ENCODE data around the gene AZU1.

GRCh38 chr19:802498-803098, 25.0 kb upstream of the AZU1 start:
- TF ChIP-seq, protein P1, sequence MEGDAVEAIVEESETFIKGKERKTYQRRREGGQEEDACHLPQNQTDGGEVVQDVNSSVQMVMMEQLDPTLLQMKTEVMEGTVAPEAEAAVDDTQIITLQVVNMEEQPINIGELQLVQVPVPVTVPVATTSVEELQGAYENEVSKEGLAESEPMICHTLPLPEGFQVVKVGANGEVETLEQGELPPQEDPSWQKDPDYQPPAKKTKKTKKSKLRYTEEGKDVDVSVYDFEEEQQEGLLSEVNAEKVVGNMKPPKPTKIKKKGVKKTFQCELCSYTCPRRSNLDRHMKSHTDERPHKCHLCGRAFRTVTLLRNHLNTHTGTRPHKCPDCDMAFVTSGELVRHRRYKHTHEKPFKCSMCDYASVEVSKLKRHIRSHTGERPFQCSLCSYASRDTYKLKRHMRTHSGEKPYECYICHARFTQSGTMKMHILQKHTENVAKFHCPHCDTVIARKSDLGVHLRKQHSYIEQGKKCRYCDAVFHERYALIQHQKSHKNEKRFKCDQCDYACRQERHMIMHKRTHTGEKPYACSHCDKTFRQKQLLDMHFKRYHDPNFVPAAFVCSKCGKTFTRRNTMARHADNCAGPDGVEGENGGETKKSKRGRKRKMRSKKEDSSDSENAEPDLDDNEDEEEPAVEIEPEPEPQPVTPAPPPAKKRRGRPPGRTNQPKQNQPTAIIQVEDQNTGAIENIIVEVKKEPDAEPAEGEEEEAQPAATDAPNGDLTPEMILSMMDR (IDR thresholded peaks at IDR 0.05): no peak
- no peak for TF ChIP-seq POLR2A (IDR thresholded peaks at IDR 0.05)

Data from lower leg skin (tissue), 3 donors.